Measurements from ENCODE around the gene GBA3.

GBA3 gene

DNA sequence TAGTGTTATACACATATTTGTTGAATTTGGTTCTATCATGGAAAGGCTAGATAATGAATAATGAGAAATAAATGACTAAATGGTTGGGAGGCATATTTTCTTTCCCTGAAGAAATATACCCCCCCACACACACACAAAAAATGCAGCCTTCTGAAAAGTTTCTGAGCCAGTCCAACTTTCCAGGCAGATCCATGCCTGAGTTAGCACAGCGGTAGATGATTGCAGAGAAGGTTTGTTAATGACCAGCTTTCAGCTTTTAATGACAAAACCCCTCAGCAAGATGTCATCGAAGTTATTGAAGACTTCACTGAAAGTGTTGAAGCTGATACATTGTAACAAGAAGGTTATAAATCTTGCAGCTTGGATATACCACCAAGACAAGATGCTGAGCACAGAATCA is 61.4 kb downstream of the GBA3 start:
- no peak for DNase-seq (ENCODE audit: low read depth in 2 of 2)
- H3K4me3 ChIP-seq (replicated peaks in 1 of 2; ENCODE audit: low read depth in 2 of 2, low read length in 2 of 2) = no peak overlapping the region
- TF ChIP-seq, protein P1, sequence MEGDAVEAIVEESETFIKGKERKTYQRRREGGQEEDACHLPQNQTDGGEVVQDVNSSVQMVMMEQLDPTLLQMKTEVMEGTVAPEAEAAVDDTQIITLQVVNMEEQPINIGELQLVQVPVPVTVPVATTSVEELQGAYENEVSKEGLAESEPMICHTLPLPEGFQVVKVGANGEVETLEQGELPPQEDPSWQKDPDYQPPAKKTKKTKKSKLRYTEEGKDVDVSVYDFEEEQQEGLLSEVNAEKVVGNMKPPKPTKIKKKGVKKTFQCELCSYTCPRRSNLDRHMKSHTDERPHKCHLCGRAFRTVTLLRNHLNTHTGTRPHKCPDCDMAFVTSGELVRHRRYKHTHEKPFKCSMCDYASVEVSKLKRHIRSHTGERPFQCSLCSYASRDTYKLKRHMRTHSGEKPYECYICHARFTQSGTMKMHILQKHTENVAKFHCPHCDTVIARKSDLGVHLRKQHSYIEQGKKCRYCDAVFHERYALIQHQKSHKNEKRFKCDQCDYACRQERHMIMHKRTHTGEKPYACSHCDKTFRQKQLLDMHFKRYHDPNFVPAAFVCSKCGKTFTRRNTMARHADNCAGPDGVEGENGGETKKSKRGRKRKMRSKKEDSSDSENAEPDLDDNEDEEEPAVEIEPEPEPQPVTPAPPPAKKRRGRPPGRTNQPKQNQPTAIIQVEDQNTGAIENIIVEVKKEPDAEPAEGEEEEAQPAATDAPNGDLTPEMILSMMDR (IDR thresholded peaks at IDR 0.05; ENCODE audit: low read depth, low read length) = no peak

DNA sequence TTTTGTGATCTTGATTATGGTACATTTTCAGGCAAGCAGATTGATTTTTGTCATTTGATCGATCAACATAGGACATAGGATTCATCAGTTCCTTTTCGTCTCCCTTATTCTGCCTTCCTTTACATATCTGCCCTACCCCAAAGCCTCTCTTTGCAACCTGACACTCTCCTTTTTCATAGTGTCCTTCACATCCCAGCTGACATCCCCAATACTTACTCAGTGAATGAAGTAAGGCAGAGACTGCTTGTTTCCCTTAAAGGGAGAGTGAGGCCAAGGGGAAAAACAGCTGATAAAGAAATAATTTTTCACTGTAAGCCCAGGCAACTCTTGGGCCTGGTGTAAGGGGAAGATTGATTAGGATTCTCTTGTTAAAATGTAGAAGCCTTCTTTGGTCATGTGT is 69.8 kb downstream of the GBA3 start:
- TF ChIP-seq, protein P1 (IDR thresholded peaks at IDR 0.05; ENCODE audit: low read depth, low read length) = no peak
- no peak overlapping the region for H3K4me3 ChIP-seq (replicated peaks in 1 of 2; ENCODE audit: low read depth in 2 of 2, low read length in 2 of 2)
- no peak for DNase-seq (ENCODE audit: low read depth in 2 of 2)

DNA sequence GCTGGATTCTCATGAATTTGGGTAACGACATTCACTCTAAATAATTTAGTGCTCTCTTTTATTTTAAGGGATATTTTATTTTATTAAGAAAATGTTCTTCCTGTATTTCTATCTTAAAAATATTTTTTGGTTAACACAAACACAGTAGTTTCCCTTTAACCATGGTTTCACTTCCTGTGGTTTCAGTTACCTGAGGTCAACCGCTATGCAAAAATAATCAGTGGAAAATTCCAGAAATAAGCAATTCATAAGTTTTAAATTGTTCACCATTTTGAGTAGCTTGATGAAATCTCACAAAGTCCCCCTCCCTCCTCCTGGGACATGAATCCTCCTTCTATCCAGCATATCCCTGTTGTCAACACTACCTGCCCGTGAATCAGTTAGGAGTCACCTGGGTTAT is 71.4 kb downstream of the GBA3 start:
- no peak for DNase-seq (ENCODE audit: low read depth in 2 of 2)
- TF ChIP-seq, protein P1 (IDR thresholded peaks at IDR 0.05; ENCODE audit: low read depth, low read length) = no peak
- no peak overlapping the region for H3K4me3 ChIP-seq (replicated peaks in 1 of 2; ENCODE audit: low read depth in 2 of 2, low read length in 2 of 2)

DNA sequence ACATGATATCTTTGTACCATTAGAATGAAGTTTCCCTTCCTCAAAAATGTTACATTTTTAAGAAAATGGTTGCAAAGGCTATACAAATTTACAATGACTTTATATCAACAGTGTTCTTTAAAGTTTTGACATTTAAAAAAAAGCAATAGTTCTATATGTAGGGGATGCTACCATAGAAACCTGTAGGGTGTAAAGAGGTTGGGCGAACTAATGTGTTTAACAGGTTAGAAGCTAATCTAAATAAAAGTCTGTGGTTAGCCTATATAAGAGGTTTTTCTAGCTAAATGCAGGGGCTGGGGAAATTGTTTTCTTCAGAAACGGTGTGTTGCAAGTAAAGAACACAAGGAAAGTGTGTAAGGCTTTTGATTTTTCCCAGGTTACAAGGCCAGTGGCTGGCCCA is 73.3 kb downstream of the GBA3 start:
- no peak overlapping the region for H3K4me3 ChIP-seq (replicated peaks in 1 of 2; ENCODE audit: low read depth in 2 of 2, low read length in 2 of 2)
- DNase-seq (ENCODE audit: low read depth in 2 of 2) = no peak
- TF ChIP-seq, protein P1 (IDR thresholded peaks at IDR 0.05; ENCODE audit: low read depth, low read length) = no peak

DNA sequence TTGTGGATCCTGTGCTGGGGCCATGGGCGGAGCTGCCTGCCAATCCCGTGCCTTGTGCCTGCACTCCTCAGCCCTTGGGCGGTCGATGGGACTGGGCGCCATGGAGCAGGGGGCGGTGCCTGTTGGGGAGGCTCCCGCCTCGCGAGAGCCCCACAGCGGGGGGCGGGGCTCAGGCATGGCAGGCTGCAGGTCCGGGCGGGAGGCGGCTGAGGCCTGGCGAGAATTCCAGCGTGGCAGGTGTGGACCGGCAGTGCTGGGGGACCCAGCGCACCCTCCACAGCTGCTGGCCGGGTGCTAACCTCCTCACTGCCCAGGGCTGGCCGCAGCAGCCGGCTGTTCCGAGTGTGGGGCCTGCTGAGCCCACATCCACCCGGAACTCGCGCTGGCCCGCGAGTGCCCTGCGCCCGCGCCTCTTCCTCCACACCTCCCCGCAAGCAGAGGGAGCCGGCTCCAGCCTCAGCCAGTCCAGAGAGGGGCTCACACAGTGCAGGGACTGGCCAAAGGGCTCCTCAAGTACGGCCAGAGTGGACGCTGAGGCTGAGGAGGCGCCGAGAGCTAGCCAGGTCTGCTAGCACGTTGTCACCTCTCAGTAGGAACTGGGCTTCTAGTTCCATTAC is 85.9 kb downstream of the GBA3 start:
- DNase-seq (ENCODE audit: low read depth in 2 of 2) = no peak
- no peak overlapping the region for H3K4me3 ChIP-seq (replicated peaks in 1 of 2; ENCODE audit: low read depth in 2 of 2, low read length in 2 of 2)
- TF ChIP-seq, protein P1 (IDR thresholded peaks at IDR 0.05; ENCODE audit: low read depth, low read length) = no peak

DNA sequence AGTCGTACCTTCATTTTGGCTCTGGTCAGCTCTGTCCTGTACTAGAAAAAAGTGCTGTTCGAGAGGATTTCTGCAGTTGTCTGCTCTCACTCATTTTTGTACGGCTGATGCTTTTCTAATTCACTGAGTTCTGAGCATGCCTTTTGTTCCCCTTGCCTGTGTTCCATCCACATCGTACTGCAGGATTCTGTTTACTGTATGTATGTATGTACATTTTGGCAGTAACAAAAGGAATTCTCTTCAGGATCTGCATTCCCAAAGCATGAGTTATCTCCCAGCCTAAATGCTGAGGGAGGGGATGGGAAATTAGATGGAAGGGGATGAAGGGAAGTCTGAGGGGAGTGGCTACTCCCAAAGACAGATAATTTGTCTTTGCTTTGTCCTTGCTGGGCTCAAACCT is 87.6 kb downstream of the GBA3 start:
- no peak for DNase-seq (ENCODE audit: low read depth in 2 of 2)
- H3K4me3 ChIP-seq (replicated peaks in 1 of 2; ENCODE audit: low read depth in 2 of 2, low read length in 2 of 2) = no peak overlapping the region
- TF ChIP-seq, protein P1 (IDR thresholded peaks at IDR 0.05; ENCODE audit: low read depth, low read length) = no peak

DNA sequence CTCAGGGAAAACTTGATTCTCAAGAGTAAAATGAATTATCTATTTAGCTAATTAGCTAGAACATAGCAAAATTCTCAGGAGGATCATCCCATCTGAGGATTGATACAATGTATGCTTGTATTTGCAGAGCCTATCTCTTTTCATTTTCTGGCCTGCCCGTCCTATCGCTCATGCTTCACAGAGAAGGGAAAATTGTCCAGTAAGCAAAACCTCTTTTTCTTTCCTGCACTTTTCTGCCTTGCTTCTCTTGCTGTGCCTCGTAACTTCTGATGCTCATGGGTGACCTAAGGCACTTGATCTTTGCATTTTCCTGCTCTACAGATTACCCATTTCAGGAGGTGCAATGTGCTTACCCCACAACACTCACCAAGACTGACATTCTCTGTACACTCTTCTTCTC is 88.1 kb downstream of the GBA3 start:
- TF ChIP-seq, protein P1 (IDR thresholded peaks at IDR 0.05; ENCODE audit: low read depth, low read length) = no peak
- no peak for DNase-seq (ENCODE audit: low read depth in 2 of 2)
- H3K4me3 ChIP-seq (replicated peaks in 1 of 2; ENCODE audit: low read depth in 2 of 2, low read length in 2 of 2) = no peak overlapping the region
